ENCODE measurements around the gene RHBDL2. TPM values are rescaled to one million over a fixed set of nuclear protein-coding genes. Genes with fewer than 3 reads are reported as not detected.

Gene RHBDL2
- total and polyA plus RNA-seq, 2 of the 4 experiments (the other 2 are of a cell fraction): 0.36 to 0.38 TPM

GRCh38 chr1:38919130-38919529, 22.5 kb downstream of the RHBDL2 start:
- in situ Hi-C loops (cut with MboI; ENCODE audit: low sequenced_read_pairs): no loop called here
- CTCF ChIA-PET: interaction anchor here (1.1 kb wide), 1 partner anchor 10 kb away, joined by 3 read pairs; no protein-coding TSS in a partner anchor

More at GRCh38 chr1:38919130-38919529, 22.5 kb downstream of the RHBDL2 start:
- no TSS peak for BruUV-seq (replicated peaks)
- Histone ChIP-seq H3K4me3 (ENCODE audit: insufficient read depth, low read depth, low read length) (no peak overlapping the region), H4K91ac (ENCODE audit: insufficient read depth, low read depth, low read length) (no peak overlapping the region), H3K18ac (ENCODE audit: low read depth, low read length) (no peak overlapping the region), H2AK9ac (replicated peaks; ENCODE audit: low read depth, low read length, poor library complexity) (no peak overlapping the region), H2AK5ac (ENCODE audit: low read depth, low read length) (no peak overlapping the region), H2BK120ac (ENCODE audit: low read depth, low read length) (no peak overlapping the region), H3K27ac (ENCODE audit: insufficient read depth, low read length) (no peak overlapping the region), H2BK15ac (ENCODE audit: low read depth, low read length) (no peak overlapping the region), H3K9me1 (ENCODE audit: insufficient read depth, low read length) (no peaks in the 10 kb centered on the region; the same call in 1 of the 2 replicates), H3K56ac (ENCODE audit: extremely low read depth, insufficient read depth, low read length) (no peak overlapping the region), H3K4me1 (ENCODE audit: control insufficient read depth, insufficient read depth, low read length) (no peaks in the 10 kb centered on the region), H3K27me3 (ENCODE audit: control insufficient read depth, insufficient read depth, low read length) (no peaks in the 10 kb centered on the region), H4K20me1 (ENCODE audit: insufficient read depth, low read length) (no peaks in the 10 kb centered on the region), H3K4ac (ENCODE audit: low read depth, low read length) (no peak overlapping the region), H3K23ac (ENCODE audit: low read depth, low read length) (no peak overlapping the region), H2AFZ (replicated peaks; ENCODE audit: low read length, poor library complexity) (no peak overlapping the region), H3K9ac (ENCODE audit: low read depth, low read length) (no peak overlapping the region), H2BK5ac (ENCODE audit: low read depth, low read length, poor library complexity, severe bottlenecking) (no peak overlapping the region), H3K14ac (replicated peaks; ENCODE audit: low read depth, low read length) (no peak overlapping the region), H3K36me3 (ENCODE audit: control insufficient read depth, insufficient read depth, low read length) (no peaks in the 10 kb centered on the region; the same call in 1 of the 2 replicates), H2BK20ac (ENCODE audit: low read depth, low read length) (no peak overlapping the region), H4K5ac (ENCODE audit: low read depth, low read length) (no peak overlapping the region), H3K4me2 (ENCODE audit: low read depth, low read length) (no peak overlapping the region), H3K9me3 (ENCODE audit: control insufficient read depth, insufficient read depth, low read length) (no peaks in the 10 kb centered on the region), H4K8ac (ENCODE audit: low read depth in 2 of 2, low read length in 2 of 2) (no peak overlapping the region), H3K79me1 (ENCODE audit: low read depth in 1 of 2, low read length in 2 of 2) (no peaks in the 10 kb centered on the region)
- TF ChIP-seq CTCF (conservative IDR thresholded peaks at IDR 0.05; ENCODE audit: low read depth, low read length): no peak
- TF ChIP-seq SMC3 (IDR thresholded peaks at IDR 0.05; ENCODE audit: low read depth, low read length): no peak
- TF ChIP-seq BHLHE40 (IDR thresholded peaks at IDR 0.05; ENCODE audit: low read depth, low read length): no peak
- TF ChIP-seq CHD1 (IDR thresholded peaks at IDR 0.05; ENCODE audit: low read depth, low read length): no peak
- no peak for TF ChIP-seq USF2 (IDR thresholded peaks at IDR 0.05; ENCODE audit: low read depth, low read length)
- no peak for TF ChIP-seq FOS (IDR thresholded peaks at IDR 0.05; ENCODE audit: low read depth, low read length)
- no peak for TF ChIP-seq ELK1 (IDR thresholded peaks at IDR 0.05; ENCODE audit: borderline replicate concordance, low read depth, low read length)
- TF ChIP-seq MAZ (IDR thresholded peaks at IDR 0.05; ENCODE audit: borderline replicate concordance, low read depth, low read length): no peak
- TF ChIP-seq RCOR1 (IDR thresholded peaks at IDR 0.05; ENCODE audit: insufficient replicate concordance, low read length): no peak
- no peak for TF ChIP-seq NFE2L2 (IDR thresholded peaks at IDR 0.05; ENCODE audit: low read depth, low read length)
- TF ChIP-seq CEBPB (IDR thresholded peaks at IDR 0.05; ENCODE audit: low read depth, low read length): no peak
- TF ChIP-seq MAFK (IDR thresholded peaks at IDR 0.05; ENCODE audit: low read depth, low read length): no peak
- TF ChIP-seq MXI1 (IDR thresholded peaks at IDR 0.05; ENCODE audit: borderline replicate concordance, low read depth, low read length): no peak
- no peak for TF ChIP-seq RAD21 (IDR thresholded peaks at IDR 0.05; ENCODE audit: low read length)
- TF ChIP-seq POLR2A (IDR thresholded peaks at IDR 0.05; ENCODE audit: low read depth, low read length): no peak
- no peak for TF ChIP-seq RFX5 (IDR thresholded peaks at IDR 0.05; ENCODE audit: low read depth, low read length)
- no CpG with 5 or more reads among the region's 3 CpGs for WGBS, 2 experiments (ENCODE audit: extremely low coverage in 2 of 2, insufficient read length in 1 of 2)
- intact Hi-C loops (cut with micrococcal nuclease): no loop called here
- dilution Hi-C loops (cut with HindIII; ENCODE audit: low sequenced_read_pairs, unreplicated experiment): no loop called here
- ATAC-seq (ENCODE audit: low read depth) (no peak), DNase-seq (no peak)
- POLR2A ChIA-PET (ENCODE audit: unreplicated experiment): no interaction called here

Measured in IMR-90 (cell line).